ENCODE results near the gene AP1S3.

- TF ChIP-seq, protein P1, sequence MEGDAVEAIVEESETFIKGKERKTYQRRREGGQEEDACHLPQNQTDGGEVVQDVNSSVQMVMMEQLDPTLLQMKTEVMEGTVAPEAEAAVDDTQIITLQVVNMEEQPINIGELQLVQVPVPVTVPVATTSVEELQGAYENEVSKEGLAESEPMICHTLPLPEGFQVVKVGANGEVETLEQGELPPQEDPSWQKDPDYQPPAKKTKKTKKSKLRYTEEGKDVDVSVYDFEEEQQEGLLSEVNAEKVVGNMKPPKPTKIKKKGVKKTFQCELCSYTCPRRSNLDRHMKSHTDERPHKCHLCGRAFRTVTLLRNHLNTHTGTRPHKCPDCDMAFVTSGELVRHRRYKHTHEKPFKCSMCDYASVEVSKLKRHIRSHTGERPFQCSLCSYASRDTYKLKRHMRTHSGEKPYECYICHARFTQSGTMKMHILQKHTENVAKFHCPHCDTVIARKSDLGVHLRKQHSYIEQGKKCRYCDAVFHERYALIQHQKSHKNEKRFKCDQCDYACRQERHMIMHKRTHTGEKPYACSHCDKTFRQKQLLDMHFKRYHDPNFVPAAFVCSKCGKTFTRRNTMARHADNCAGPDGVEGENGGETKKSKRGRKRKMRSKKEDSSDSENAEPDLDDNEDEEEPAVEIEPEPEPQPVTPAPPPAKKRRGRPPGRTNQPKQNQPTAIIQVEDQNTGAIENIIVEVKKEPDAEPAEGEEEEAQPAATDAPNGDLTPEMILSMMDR (IDR thresholded peaks at IDR 0.05 in 2 of 3, conservative IDR thresholded peaks at IDR 0.05 in 1 of 3; ENCODE audit: borderline replicate concordance in 1 of 3, insufficient read depth in 1 of 3, low read depth in 2 of 3, low read length in 2 of 3), result no peak
- no peak for TF ChIP-seq EZH2 (IDR thresholded peaks at IDR 0.05)
- TF ChIP-seq POLR2AphosphoS5 (IDR thresholded peaks at IDR 0.05; ENCODE audit: low read depth, low read length), result no peak
- no peak for TF ChIP-seq EGR1 (IDR thresholded peaks at IDR 0.05; ENCODE audit: low read depth)
- no peak for TF ChIP-seq ZNF274 (IDR thresholded peaks at IDR 0.05; ENCODE audit: low read depth, low read length)
- no peak for TF ChIP-seq CEBPB (IDR thresholded peaks at IDR 0.05; ENCODE audit: low read depth)
- no peak for TF ChIP-seq EZH2phosphoT487 (IDR thresholded peaks at IDR 0.05; ENCODE audit: borderline replicate concordance)
- TF ChIP-seq REST (IDR thresholded peaks at IDR 0.05; ENCODE audit: low read depth), result no peak
- no peak for TF ChIP-seq POLR2A (IDR thresholded peaks at IDR 0.05; ENCODE audit: borderline replicate concordance, extremely low read depth, insufficient read depth, insufficient read length)
Measured at GRCh38 chr2:223855426-223855825, 18.0 kb upstream of the AP1S3 start.
